Upper lobe of left lung (tissue), 6 donors: ENCODE data around the gene PROSER3. TPM values are rescaled to one million over a fixed set of nuclear protein-coding genes. Genes with fewer than 3 reads are reported as not detected.

Experiments
- ATAC-seq, 2 donors: fragments of 200-7000 bp; cut with Tn5 transposase; one replicate each; pipeline ENCODE4 v1.9.1; 2022; ENCODE audit warnings: mild to moderate bottlenecking in 2 of 2, moderate library complexity in 2 of 2; ENCODE audit not compliant: low FRiP score in 2 of 2
- DNase-seq, 2 donors: peaks; one replicate each; pipeline ENCODE4 v3.0.0-alpha.2; 2019 to 2020
- H3K27ac ChIP-seq, 4 donors: fragments of 200-600 bp; sonication (generic); one replicate each; pipeline ENCODE4 v1.5.1; 2016 to 2019
- H3K27me3 ChIP-seq, 4 donors: fragments of 200-600 bp; sonication (generic); one replicate each; pipeline ENCODE4 v1.5.1; 2017 to 2019
- H3K36me3 ChIP-seq, 4 donors: fragments of 200-600 bp; sonication (generic); one replicate each; pipeline ENCODE4 v1.5.1; 2016 to 2019
- H3K4me1 ChIP-seq, 4 donors: fragments of 200-600 bp; sonication (generic); one replicate each; pipeline ENCODE4 v1.5.1; 2018 to 2019
- H3K4me3 ChIP-seq, 4 donors: fragments of 200-600 bp; sonication (generic); one replicate each; pipeline ENCODE4 v1.5.1; 2017 to 2019; ENCODE audit warnings: mild to moderate bottlenecking in 2 of 4, moderate library complexity in 1 of 4
- H3K9me3 ChIP-seq, 4 donors: fragments of 200-600 bp; sonication (generic); one replicate each; pipeline ENCODE4 v1.5.1; 2018 to 2019
- CTCF ChIP-seq, 6 experiments: fragments of 450-650 bp in 4 of 6; fragments of 200-600 bp in 2 of 6; sonication (generic) in 2 of 6; IDR thresholded peaks; one replicate each; pipeline ENCODE4 v1.5.1; 2016 to 2019; ENCODE audit warnings: antibody characterized with exemption in 6 of 6
- EP300 ChIP-seq, 4 donors: sonication (generic); formaldehyde crosslinking; IDR thresholded peaks; one replicate each; pipeline ENCODE4 v1.5.1; 2017; ENCODE audit warnings: antibody characterized with exemption in 4 of 4, control low read depth in 2 of 4
- POLR2A ChIP-seq, 4 donors: fragments of 450-650 bp; IDR thresholded peaks; one replicate each; pipeline ENCODE4 v1.5.1; 2016 to 2017; ENCODE audit warnings: antibody characterized with exemption in 4 of 4, mild to moderate bottlenecking in 2 of 4
- POLR2AphosphoS5 ChIP-seq, 2 donors: sonication (generic); formaldehyde crosslinking; IDR thresholded peaks; one replicate each; pipeline ENCODE4 v1.5.1; 2017; ENCODE audit warnings: antibody characterized with exemption in 2 of 2
- WGBS, 2 donors: methylation state at CpG; one replicate each; pipeline ENCODE4 v1.1.5; 2017 to 2018; 5-methylcytosine and 5-hydroxymethylcytosine counted together
- total RNA-seq, 6 donors: library from RNA; depleted of rRNA in 4 of 6; stranded (reverse); fragments of >200 nt in 4 of 6; gene quantifications; one replicate each; pipeline versions ENCODE4 v1.1.0 to v1.2.1, GENCODE V29; 2016 to 2021
- donor health status: DM: no; HTN: no; CAD: no; lungs with moderate emphysema.
- donor health status: DM: no; HTN: yes; CAD: no; lungs with severe emphysema.

The PROSER3 gene
- 10 to 100 TPM; 13.8 to 32.5 (median 19.5) TPM for total RNA-seq

- Histone ChIP-seq H3K4me1 (peaks cover 32 to 43% (median 34%) of the 10 kb centered on the region in 4 donors), H3K27me3 (peaks cover 0 to 3% (median 1%) of the 10 kb centered on the region in 4 donors)
- DNase-seq: peak; percentile 97 to 98
Measured at GRCh38 chr19:35757749-35758608, at the start of gene PROSER3. Gene PROSER3, plus strand, starts transcription at chr19:35758176. Its CDS starts 40 bp downstream, at chr19:35758216.

GRCh38 chr19:35708391-35708790 is 49.6 kb upstream of the PROSER3 start:
- WGBS, 2 donors: 56% methylated on average over 1 of the region's 1 CpG; no CpG with 5 or more reads in 1 of the 2 donors
- H3K27ac ChIP-seq: no peak overlapping the region
- H3K4me1 ChIP-seq: peaks cover 0 to under 1% (median 0%) of the 10 kb centered on the region in 4 donors
- H3K36me3 ChIP-seq: no peaks in the 10 kb centered on the region
- no peaks in the 10 kb centered on the region for H3K27me3 ChIP-seq
- no peak for ATAC-seq
- no peak overlapping the region for H3K4me3 ChIP-seq
- DNase-seq: no peak
- no peaks in the 10 kb centered on the region for H3K9me3 ChIP-seq
- TF ChIP-seq POLR2A (IDR thresholded peaks at IDR 0.05) (no peak), CTCF (IDR thresholded peaks at IDR 0.05) (no peak), POLR2AphosphoS5 (IDR thresholded peaks at IDR 0.05) (no peak), EP300 (IDR thresholded peaks at IDR 0.05) (no peak)

More at GRCh38 chr19:35757749-35758608, at the start of gene PROSER3:
- Histone ChIP-seq H3K4me3 (peak within 1 kb of the TSS; percentile 72 to 99 (median 80)), H3K27ac (peak within 1 kb of the TSS; percentile 92 to 98 (median 95)), H3K9me3 (no peaks in the 10 kb centered on the region), H3K36me3 (peaks cover 14 to 32% (median 27%) of the 10 kb centered on the region in 4 donors)
- TF ChIP-seq POLR2A (IDR thresholded peaks at IDR 0.05) (peak; percentile 34 to 83 (median 70)), POLR2AphosphoS5 (IDR thresholded peaks at IDR 0.05) (peak; percentile 85 to 94), CTCF (IDR thresholded peaks at IDR 0.05) (no peak), EP300 (IDR thresholded peaks at IDR 0.05) (no peak)
- peak; percentile 93 to 98 for ATAC-seq
- 1% methylated on average over 39 to 47 of the region's 53 CpGs for WGBS, 2 donors

GRCh38 chr19:35710784-35711723 is 46.9 kb upstream of the PROSER3 start:
- DNase-seq (no peak), ATAC-seq (no peak)
- no peaks in the 10 kb centered on the region for H3K36me3 ChIP-seq
- peaks cover 7 to 11% (median 8%) of the 10 kb centered on the region in 4 donors for H3K4me1 ChIP-seq
- H3K9me3 ChIP-seq: no peaks in the 10 kb centered on the region
- WGBS, 2 donors: 64 to 66% methylated on average over 12 to 13 of the region's 13 CpGs
- no peak overlapping the region for H3K27ac ChIP-seq
- no peak overlapping the region for H3K4me3 ChIP-seq
- no peaks in the 10 kb centered on the region for H3K27me3 ChIP-seq
- TF ChIP-seq POLR2AphosphoS5 (IDR thresholded peaks at IDR 0.05): no peak

- no peaks in the 10 kb centered on the region for H3K27me3 ChIP-seq
- 57 to 83% methylated on average over 11 of the region's 11 CpGs for WGBS, 2 donors
- no peaks in the 10 kb centered on the region for H3K36me3 ChIP-seq
- ATAC-seq (no peak), DNase-seq (no peak)
- peaks cover 8 to 19% (median 14%) of the 10 kb centered on the region in 4 donors for H3K4me1 ChIP-seq
- no peak overlapping the region for H3K4me3 ChIP-seq
- H3K27ac ChIP-seq: no peak overlapping the region
- H3K9me3 ChIP-seq: no peaks in the 10 kb centered on the region
- no peak for TF ChIP-seq POLR2A (IDR thresholded peaks at IDR 0.05)
- no peak for TF ChIP-seq EP300 (IDR thresholded peaks at IDR 0.05)
- TF ChIP-seq CTCF (IDR thresholded peaks at IDR 0.05): no peak
- no peak for TF ChIP-seq POLR2AphosphoS5 (IDR thresholded peaks at IDR 0.05)
Measured at GRCh38 chr19:35712567-35713505, 45.1 kb upstream of the PROSER3 start.
